MM.1S (cell line): Measurements from ENCODE around the gene SETBP1.

Source experiments
- DNase-seq: peaks from one replicate; pipeline ENCODE4 v3.0.0-alpha.2; 2015
- H2AFZ ChIP-seq: fragments of 300-600 bp; sonication (generic); 2 replicates; pipeline ENCODE4 v1.6.0; 2016; ENCODE audit warnings: antibody characterized with exemption, low read length
- H3F3A ChIP-seq: fragments of 300-600 bp; sonication (generic); 2 replicates; pipeline ENCODE4 v1.6.1; 2016; ENCODE audit warnings: mild to moderate bottlenecking, antibody characterized with exemption, low read length, moderate library complexity, mixed read lengths; ENCODE audit not compliant: insufficient read depth
- H3K27ac ChIP-seq: fragments of 300-600 bp; sonication (generic); 2 replicates; pipeline ENCODE4 v1.5.1; 2016; ENCODE audit warnings: mild to moderate bottlenecking, low read length
- H3K27me3 ChIP-seq: fragments of 300-600 bp; sonication (generic); replicated peaks from 2 replicates; pipeline ENCODE4 v1.6.0; 2016; ENCODE audit warnings: low read length; ENCODE audit not compliant: insufficient read depth
- H3K36me3 ChIP-seq: fragments of 300-600 bp; sonication (generic); replicated peaks from 2 replicates; pipeline ENCODE4 v1.6.1; 2016; ENCODE audit warnings: mild to moderate bottlenecking, low read length, mixed read lengths; ENCODE audit not compliant: insufficient read depth
- H3K4me1 ChIP-seq: fragments of 300-600 bp; sonication (generic); 2 replicates; pipeline ENCODE4 v1.6.1; 2016; ENCODE audit warnings: low read length, mixed read lengths
- H3K4me2 ChIP-seq: fragments of 300-600 bp; sonication (generic); 2 replicates; pipeline ENCODE4 v1.6.0; 2016; ENCODE audit warnings: low read depth, low read length
- H3K4me3 ChIP-seq: fragments of 300-600 bp; sonication (generic); 2 replicates; pipeline ENCODE4 v1.5.1; 2016; ENCODE audit warnings: low read length, mixed read lengths
- H3K79me2 ChIP-seq: fragments of 300-600 bp; sonication (generic); 2 replicates; pipeline ENCODE4 v1.6.1; 2016; ENCODE audit warnings: mixed run types, low read length, mixed read lengths
- H3K9ac ChIP-seq: fragments of 300-600 bp; sonication (generic); 2 replicates; pipeline ENCODE4 v1.6.1; 2016; ENCODE audit warnings: low read length, mixed read lengths
- H3K9me2 ChIP-seq: fragments of 300-600 bp; sonication (generic); replicated peaks from 2 replicates; pipeline ENCODE4 v1.6.1; 2016; ENCODE audit warnings: mild to moderate bottlenecking, low read length, mixed read lengths; ENCODE audit not compliant: insufficient read depth
- H3K9me3 ChIP-seq: fragments of 300-600 bp; sonication (generic); replicated peaks from 2 replicates; pipeline ENCODE4 v1.6.1; 2016; ENCODE audit warnings: mild to moderate bottlenecking, low read length, mixed read lengths; ENCODE audit not compliant: insufficient read depth
- H4K20me1 ChIP-seq: fragments of 300-600 bp; sonication (generic); 2 replicates; pipeline ENCODE4 v1.6.1; 2016; ENCODE audit warnings: mild to moderate bottlenecking, low read length, moderate library complexity, mixed read lengths; ENCODE audit not compliant: insufficient read depth
- EZH2 ChIP-seq: fragments of 300-600 bp; sonication (generic); optimal IDR thresholded peaks from 2 replicates; pipeline ENCODE3; 2017; ENCODE audit warnings: low read depth, mild to moderate bottlenecking, antibody characterized with exemption, low read length, mixed read lengths
- EZH2phosphoT487 ChIP-seq: fragments of 300-600 bp; sonication (generic); IDR thresholded peaks from 2 replicates; pipeline ENCODE4 v1.6.1; 2018; ENCODE audit warnings: antibody characterized with exemption, low read length
- TF ChIP-seq, protein P1 (sequence below): fragments of 300-600 bp; sonication (generic); IDR thresholded peaks from 2 replicates; pipeline ENCODE4 v1.5.1; 2016; ENCODE audit warnings: antibody characterized with exemption, low read length, mixed read lengths

Gene SETBP1

GRCh38 chr18:45055811-45056210 lies 375.1 kb downstream of the SETBP1 start:
- Histone ChIP-seq H3K27me3 (no peaks in the 10 kb centered on the region), H3K4me2 (no peak overlapping the region), H3K36me3 (no peaks in the 10 kb centered on the region), H3K4me3 (no peak overlapping the region), H3K79me2 (no peaks in the 10 kb centered on the region), H3K9ac (no peak overlapping the region), H3K9me2 (no peaks in the 10 kb centered on the region), H4K20me1 (no peaks in the 10 kb centered on the region), H2AFZ (no peak overlapping the region), H3K4me1 (no peaks in the 10 kb centered on the region), H3F3A (no peaks in the 10 kb centered on the region), H3K27ac (no peak overlapping the region), H3K9me3 (no peaks in the 10 kb centered on the region)
- TF ChIP-seq, protein P1, sequence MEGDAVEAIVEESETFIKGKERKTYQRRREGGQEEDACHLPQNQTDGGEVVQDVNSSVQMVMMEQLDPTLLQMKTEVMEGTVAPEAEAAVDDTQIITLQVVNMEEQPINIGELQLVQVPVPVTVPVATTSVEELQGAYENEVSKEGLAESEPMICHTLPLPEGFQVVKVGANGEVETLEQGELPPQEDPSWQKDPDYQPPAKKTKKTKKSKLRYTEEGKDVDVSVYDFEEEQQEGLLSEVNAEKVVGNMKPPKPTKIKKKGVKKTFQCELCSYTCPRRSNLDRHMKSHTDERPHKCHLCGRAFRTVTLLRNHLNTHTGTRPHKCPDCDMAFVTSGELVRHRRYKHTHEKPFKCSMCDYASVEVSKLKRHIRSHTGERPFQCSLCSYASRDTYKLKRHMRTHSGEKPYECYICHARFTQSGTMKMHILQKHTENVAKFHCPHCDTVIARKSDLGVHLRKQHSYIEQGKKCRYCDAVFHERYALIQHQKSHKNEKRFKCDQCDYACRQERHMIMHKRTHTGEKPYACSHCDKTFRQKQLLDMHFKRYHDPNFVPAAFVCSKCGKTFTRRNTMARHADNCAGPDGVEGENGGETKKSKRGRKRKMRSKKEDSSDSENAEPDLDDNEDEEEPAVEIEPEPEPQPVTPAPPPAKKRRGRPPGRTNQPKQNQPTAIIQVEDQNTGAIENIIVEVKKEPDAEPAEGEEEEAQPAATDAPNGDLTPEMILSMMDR = no peak
- TF ChIP-seq EZH2phosphoT487 (no peak), EZH2 (no peak)
- DNase-seq = no peak

- Histone ChIP-seq H3F3A (no peaks in the 10 kb centered on the region), H3K9ac (no peak overlapping the region), H3K9me3 (no peaks in the 10 kb centered on the region), H4K20me1 (no peaks in the 10 kb centered on the region), H3K4me2 (no peak overlapping the region), H3K4me1 (no peaks in the 10 kb centered on the region), H3K4me3 (no peak overlapping the region), H3K27me3 (no peaks in the 10 kb centered on the region), H3K27ac (no peak overlapping the region), H2AFZ (no peak overlapping the region), H3K36me3 (no peaks in the 10 kb centered on the region), H3K9me2 (no peaks in the 10 kb centered on the region), H3K79me2 (no peaks in the 10 kb centered on the region)
- DNase-seq = no peak
- TF ChIP-seq, protein P1 = no peak
- TF ChIP-seq EZH2phosphoT487 (no peak), EZH2 (no peak)
Observed at GRCh38 chr18:45056926-45057325, 376.2 kb downstream of the SETBP1 start.

DNA sequence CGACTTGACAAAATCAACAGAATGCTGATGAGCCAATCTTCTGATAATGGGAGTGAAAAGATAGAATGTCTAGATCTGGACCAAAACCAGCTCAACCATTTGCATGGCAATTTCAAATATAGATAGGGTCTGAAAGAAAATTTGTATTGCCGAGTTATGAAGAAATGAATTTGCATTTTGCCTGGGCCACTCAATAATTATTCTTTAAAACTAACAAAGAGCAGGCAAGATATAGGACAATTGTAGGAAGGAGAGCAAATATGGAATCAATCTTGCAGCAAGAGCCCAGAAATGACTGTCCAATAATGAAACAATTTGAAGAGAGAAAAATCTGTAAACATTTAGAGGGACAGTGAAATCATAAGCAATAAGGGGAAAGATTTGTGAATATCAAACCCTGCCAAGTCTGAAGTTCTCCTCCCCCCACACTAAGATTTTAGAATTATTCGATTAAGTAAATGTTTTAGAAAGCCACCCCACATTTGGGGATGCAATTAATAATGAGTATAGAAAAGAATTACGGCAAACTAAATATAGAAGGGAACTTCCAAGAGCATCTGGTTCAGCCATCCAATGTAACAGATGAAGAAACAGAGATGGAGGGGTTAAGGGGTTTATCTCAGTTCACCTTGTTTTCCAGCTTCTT lies 377.4 kb downstream of the SETBP1 start:
- Histone ChIP-seq H3K9me2 (no peaks in the 10 kb centered on the region), H4K20me1 (no peaks in the 10 kb centered on the region), H3K4me1 (no peaks in the 10 kb centered on the region), H3F3A (no peaks in the 10 kb centered on the region), H3K27ac (no peak overlapping the region), H3K9ac (no peak overlapping the region), H3K36me3 (no peaks in the 10 kb centered on the region), H3K4me3 (no peak overlapping the region), H3K79me2 (no peaks in the 10 kb centered on the region), H3K9me3 (no peaks in the 10 kb centered on the region), H3K4me2 (no peak overlapping the region), H2AFZ (no peak overlapping the region), H3K27me3 (no peaks in the 10 kb centered on the region)
- DNase-seq = no peak
- TF ChIP-seq, protein P1 = no peak
- TF ChIP-seq EZH2 (no peak), EZH2phosphoT487 (no peak)
